GM23248 (cell line): ENCODE results near the gene CEP97. TPM values are rescaled to one million over a fixed set of nuclear protein-coding genes. Genes with fewer than 3 reads are reported as not detected.
A peak's percentile ranks its signal among the peaks of the same experiment; 100 is the strongest.

Experiments
- DNase-seq: peaks from one replicate; pipeline ENCODE4 v3.0.0-alpha.2; 2015
- H2AFZ ChIP-seq: fragments of 200-600 bp; sonication (generic); 2 replicates; pipeline ENCODE4 v1.6.1; 2016; ENCODE audit warnings: antibody characterized with exemption
- H3F3A ChIP-seq: fragments of 200-600 bp; sonication (generic); 2 replicates; pipeline ENCODE4 v1.6.1; 2016; ENCODE audit warnings: mild to moderate bottlenecking, antibody characterized with exemption, mixed run types; ENCODE audit not compliant: insufficient read depth
- H3K27ac ChIP-seq: fragments of 200-600 bp; sonication (generic); 2 replicates; pipeline ENCODE4 v1.5.1; 2016; ENCODE audit warnings: mild to moderate bottlenecking
- H3K27me3 ChIP-seq: fragments of 200-600 bp; sonication (generic); replicated peaks from 2 replicates; pipeline ENCODE4 v1.6.1; 2016; ENCODE audit warnings: mild to moderate bottlenecking; ENCODE audit not compliant: insufficient read depth
- H3K36me3 ChIP-seq: fragments of 200-600 bp; sonication (generic); 2 replicates; pipeline ENCODE4 v1.6.1; 2016; ENCODE audit warnings: low read depth, mild to moderate bottlenecking
- H3K4me1 ChIP-seq: fragments of 200-600 bp; sonication (generic); 2 replicates; pipeline ENCODE4 v1.6.1; 2016; ENCODE audit warnings: mild to moderate bottlenecking; ENCODE audit not compliant: insufficient read depth
- H3K4me2 ChIP-seq: fragments of 200-600 bp; sonication (generic); one replicate; pipeline ENCODE4 v1.6.1; 2016; ENCODE audit warnings: mild to moderate bottlenecking; ENCODE audit not compliant: unreplicated experiment
- H3K4me3 ChIP-seq: fragments of 200-600 bp; sonication (generic); 2 replicates; pipeline ENCODE4 v1.5.1; 2016; ENCODE audit warnings: mild to moderate bottlenecking
- H3K79me2 ChIP-seq: fragments of 200-600 bp; sonication (generic); 2 replicates; pipeline ENCODE4 v1.6.1; 2016; ENCODE audit warnings: mild to moderate bottlenecking; ENCODE audit not compliant: insufficient read depth
- H3K9ac ChIP-seq: fragments of 200-600 bp; sonication (generic); 2 replicates; pipeline ENCODE4 v1.6.1; 2016; ENCODE audit warnings: mild to moderate bottlenecking
- H3K9me2 ChIP-seq: fragments of 200-600 bp; sonication (generic); 2 replicates; pipeline ENCODE4 v1.6.1; 2016; ENCODE audit warnings: mixed run types, mild to moderate bottlenecking, moderate library complexity; ENCODE audit not compliant: insufficient read depth
- H3K9me3 ChIP-seq: fragments of 200-600 bp; sonication (generic); one replicate; pipeline ENCODE4 v1.6.1; 2017; ENCODE audit warnings: low read depth
- H4K20me1 ChIP-seq: fragments of 200-600 bp; sonication (generic); 2 replicates; pipeline ENCODE4 v1.6.0; 2016; ENCODE audit not compliant: insufficient read depth
- EZH2 ChIP-seq: fragments of 200-600 bp; sonication (generic); IDR thresholded peaks from 2 replicates; pipeline ENCODE4 v1.6.1; 2018; ENCODE audit warnings: antibody characterized with exemption, mild to moderate bottlenecking; ENCODE audit not compliant: insufficient read depth, poor library complexity, severe bottlenecking
- EZH2phosphoT487 ChIP-seq: fragments of 200-600 bp; sonication (generic); IDR thresholded peaks from 2 replicates; pipeline ENCODE4 v1.6.1; 2018; ENCODE audit warnings: antibody characterized with exemption, moderate library complexity, mild to moderate bottlenecking, low read depth; ENCODE audit not compliant: insufficient read depth
- WGBS, 2 experiments: methylation state at CpG; one replicate each; pipeline ENCODE4 v1.1.6; 2015 to 2017; ENCODE audit warnings: low lambda C conversion rate in 2 of 2, low coverage in 1 of 2; ENCODE audit errors: missing lambda C conversion rate in 2 of 2; 5-methylcytosine and 5-hydroxymethylcytosine counted together
- in situ Hi-C: fragments of 300-500 bp; cut with MboI; formaldehyde crosslinking; loops from 2 replicates; pipeline ENCODE4 v1.15.0; 2020
- polyA plus RNA-seq: library from polyadenylated mRNA; unstranded; fragments of >200 nt; fragmentation: Nextera tagmentation; extraction: Ambion mirVana; gene quantifications from 2 replicates; pipeline ENCODE4 v1.2.1, GENCODE V29; 2016
- total RNA-seq: library from RNA; depleted of rRNA; stranded (reverse); fragments of >200 nt; shearing (Covaris generic); gene quantifications from 2 replicates; pipeline ENCODE4 v1.2.3, GENCODE V29; 2014

CEP97 gene
- total and polyA plus RNA-seq, 2 experiments from 2014 or later, result 3.3 to 9.8 TPM

GRCh38 chr3:101709126-101709525 is 15.3 kb upstream of the CEP97 start:
- TF ChIP-seq EZH2phosphoT487 (no peak), EZH2 (no peak)
- Histone ChIP-seq H3K4me2 (no peak overlapping the region), H2AFZ (no peak overlapping the region), H3K4me3 (no peak overlapping the region), H3F3A (no peaks in the 10 kb centered on the region), H3K9me2 (no peaks in the 10 kb centered on the region), H3K9ac (no peak overlapping the region), H3K79me2 (no peaks in the 10 kb centered on the region), H3K4me1 (no peaks in the 10 kb centered on the region), H3K36me3 (no peaks in the 10 kb centered on the region), H4K20me1 (no peaks in the 10 kb centered on the region), H3K27me3 (no peaks in the 10 kb centered on the region), H3K27ac (no peak overlapping the region), H3K9me3 (no peaks in the 10 kb centered on the region)
- DNase-seq, result no peak
- 67 to 76% methylated on average over 4 of the region's 4 CpGs for WGBS, 2 experiments
- in situ Hi-C loops, result no loop called here

- Histone ChIP-seq H3K4me1 (no peaks in the 10 kb centered on the region; the same call in 1 of the 2 replicates), H3K4me2 (no peak overlapping the region), H3K79me2 (no peaks in the 10 kb centered on the region), H3F3A (no peaks in the 10 kb centered on the region; the same call in 1 of the 2 replicates), H3K36me3 (no peaks in the 10 kb centered on the region), H3K27me3 (no peaks in the 10 kb centered on the region), H3K9me3 (no peaks in the 10 kb centered on the region), H3K9ac (no peak overlapping the region), H3K27ac (no peak overlapping the region), H3K9me2 (no peaks in the 10 kb centered on the region), H2AFZ (no peak overlapping the region), H3K4me3 (no peak overlapping the region), H4K20me1 (no peaks in the 10 kb centered on the region)
- in situ Hi-C loops, result no loop called here
- no peak for DNase-seq
- WGBS, 2 experiments, result 71 to 83% methylated on average over 1 of the region's 1 CpG
- TF ChIP-seq EZH2 (no peak), EZH2phosphoT487 (no peak)
Measured at GRCh38 chr3:101718455-101718854, 6.0 kb upstream of the CEP97 start.

GRCh38 chr3:101719604-101720185 is 4.7 kb upstream of the CEP97 start:
- Histone ChIP-seq H3F3A (no peaks in the 10 kb centered on the region; the same call in 1 of the 2 replicates), H3K27me3 (no peaks in the 10 kb centered on the region), H3K4me2 (no peak overlapping the region), H3K9me3 (no peaks in the 10 kb centered on the region), H3K36me3 (no peaks in the 10 kb centered on the region), H2AFZ (no peak overlapping the region), H4K20me1 (no peaks in the 10 kb centered on the region), H3K9ac (no peak overlapping the region), H3K4me1 (peaks cover 4% of the 10 kb centered on the region), H3K4me3 (no peak overlapping the region), H3K9me2 (no peaks in the 10 kb centered on the region), H3K27ac (no peak overlapping the region), H3K79me2 (no peaks in the 10 kb centered on the region)
- no peak for TF ChIP-seq EZH2
- no peak for TF ChIP-seq EZH2phosphoT487
- WGBS, 2 experiments, result 94 to 95% methylated on average over 3 of the region's 3 CpGs
- DNase-seq, result no peak
- in situ Hi-C loops, result no loop called here

- Histone ChIP-seq H3K9me2 (no peaks in the 10 kb centered on the region), H3K9ac (no peak overlapping the region), H3K27ac (peak overlapping the region; percentile 28; the same call in 1 of the 2 replicates), H3K36me3 (no peaks in the 10 kb centered on the region), H4K20me1 (no peaks in the 10 kb centered on the region), H3K4me1 (peaks cover 8% of the 10 kb centered on the region), H2AFZ (peak overlapping the region; percentile 47), H3F3A (no peaks in the 10 kb centered on the region; the same call in 1 of the 2 replicates), H3K27me3 (no peaks in the 10 kb centered on the region), H3K4me2 (no peak overlapping the region), H3K79me2 (peaks cover 13% of the 10 kb centered on the region), H3K9me3 (no peaks in the 10 kb centered on the region), H3K4me3 (no peak overlapping the region)
- TF ChIP-seq EZH2phosphoT487 (no peak), EZH2 (no peak)
- peak; percentile 64 for DNase-seq
- 66 to 68% methylated on average over 10 of the region's 10 CpGs for WGBS, 2 experiments
- in situ Hi-C loops, result no loop called here
Measured at GRCh38 chr3:101720851-101721840, 3.3 kb upstream of the CEP97 start.
